Spleen (tissue), 13 donors: ENCODE results near the gene TSPYL4. TPM values are rescaled to one million over a fixed set of nuclear protein-coding genes. Genes with fewer than 3 reads are reported as not detected.

ENCODE experiments used
- DNase-seq: peaks from one replicate; pipeline ENCODE4 v3.0.0-alpha.2; 2020
- H3K27ac ChIP-seq, 8 donors: fragments of 200-600 bp; sonication (generic) in 7 of 8; 1 replicate in 4 of 8; 2 replicates in 4 of 8; pipeline versions ENCODE4 v1.5.0 to v1.8.0; 2016 to 2021; ENCODE audit warnings: inconsistent platforms in 4 of 8, mild to moderate bottlenecking in 4 of 8, moderate library complexity in 1 of 8
- H3K27me3 ChIP-seq, 7 donors: fragments of 200-600 bp; sonication (generic) in 6 of 7; replicated peaks in 1 of 7; 1 replicate in 4 of 7; 2 replicates in 3 of 7; pipeline versions ENCODE4 v1.5.0 to v1.8.0; 2016 to 2021; ENCODE audit warnings: inconsistent platforms in 3 of 7, mild to moderate bottlenecking in 1 of 7
- H3K36me3 ChIP-seq, 6 donors: fragments of 200-600 bp; sonication (generic) in 5 of 6; 1 replicate in 4 of 6; 2 replicates in 2 of 6; pipeline versions ENCODE4 v1.5.0 to v1.8.0; 2016 to 2021; ENCODE audit warnings: inconsistent platforms in 2 of 6
- H3K4me1 ChIP-seq, 6 donors: fragments of 200-600 bp; sonication (generic) in 5 of 6; 1 replicate in 3 of 6; 2 replicates in 3 of 6; pipeline versions ENCODE4 v1.5.0 to v1.8.0; 2016 to 2021; ENCODE audit warnings: inconsistent platforms in 3 of 6
- H3K4me3 ChIP-seq, 8 donors: fragments of 200-600 bp; sonication (generic) in 7 of 8; 1 replicate in 4 of 8; 2 replicates in 4 of 8; pipeline versions ENCODE4 v1.5.0 to v1.8.0; 2016 to 2021; ENCODE audit warnings: inconsistent platforms in 4 of 8, mild to moderate bottlenecking in 4 of 8, moderate library complexity in 2 of 8
- H3K9me3 ChIP-seq, 8 donors: fragments of 200-600 bp; sonication (generic) in 7 of 8; 1 replicate in 4 of 8; 2 replicates in 4 of 8; pipeline versions ENCODE4 v1.5.0 to v1.8.0; 2016 to 2021; ENCODE audit warnings: inconsistent platforms in 4 of 8
- CTCF ChIP-seq, 11 experiments: fragments of 200-600 bp in 7 of 11; fragments of 450-650 bp in 4 of 11; sonication (generic) in 4 of 11; IDR thresholded peaks in 8 of 11; conservative IDR thresholded peaks in 3 of 11; 1 replicate in 7 of 11; 2 replicates in 4 of 11; pipeline versions ENCODE4 v1.4.0 to v1.8.0; 2016 to 2021; ENCODE audit warnings: antibody characterized with exemption in 11 of 11, inconsistent platforms in 4 of 11, mild to moderate bottlenecking in 1 of 11
- POLR2A ChIP-seq, 3 donors: fragments of 450-650 bp; IDR thresholded peaks; one replicate each; pipeline ENCODE4 v1.5.1; 2017; ENCODE audit warnings: antibody characterized with exemption in 3 of 3, mild to moderate bottlenecking in 1 of 3
- POLR2AphosphoS5 ChIP-seq, 3 donors: sonication (generic); formaldehyde crosslinking; IDR thresholded peaks; one replicate each; pipeline ENCODE4 v1.5.1; 2017; ENCODE audit warnings: antibody characterized with exemption in 3 of 3
- whole genome bisulfite sequencing, 5 donors: extraction: QIAGEN DNeasy Blood & Tissue Kit in 3 of 5; methylation state at CpG; one replicate each; pipeline versions ENCODE4 v1.1.5 to v1.1.7; 2013 to 2018; 5-methylcytosine and 5-hydroxymethylcytosine counted together
- intact Hi-C: fragments of 100-400 bp; cut with DNase I; formaldehyde crosslinking; loops from one replicate; pipeline ENCODE4 v1.15.0; 2023; ENCODE audit warnings: low total_unique reads
- long read RNA-seq, 2 donors: transcript quantifications; one replicate each; lab custom pipeline, GENCODE V29; 2026
- polyA plus RNA-seq, 3 donors: library from polyadenylated mRNA; stranded (reverse); fragments of 200-250 nt; gene quantifications; one replicate each; pipeline ENCODE4 v1.2.1, GENCODE V29; 2013
- total RNA-seq, 7 donors: library from RNA; depleted of rRNA in 3 of 7; stranded (reverse); fragments of >200 nt in 3 of 7; fragmentation: NEBNext Ultra II Directional in 4 of 7; extraction: Animal tissue kit (Norgen Biotek cat#: 25700) in 4 of 7; gene quantifications; one replicate each; pipeline versions ENCODE4 v1.1.0 to v1.2.1, GENCODE V29; 2016 to 2021
- donor health status: healthy with polysubstance abuse.
- donor health status: DM: no; HTN: no; CAD: no; lungs with moderate emphysema.
- donor health status: DM: no; HTN: no; CAD: no.
- donor health status: Bipolar disorder and iron deficiency.
- donor health status: healthy.
- donor health status: DM: no; HTN: no; CAD: no.
- donor health status: DM: yes; HTN: yes; CAD: no.

TSPYL4 gene
- total RNA-seq, result 10 to 100 TPM; 11.2 to 19.0 (median 13.5) TPM
- polyA plus RNA-seq, result 1 to 10 TPM; 7.2 to 7.8 (median 7.5) TPM
- long read RNA-seq, donor 1, full-length matches to known transcripts, result 38 of 38 reads
- long read RNA-seq, donor 1, partial matches to known transcripts, result 0 of 38 reads
- long read RNA-seq, donor 1, other reads (novel, unspliced or antisense), result 0 of 38 reads
- long read RNA-seq, donor 2, full-length matches to known transcripts, result 49 of 49 reads
- long read RNA-seq, donor 2, partial matches to known transcripts, result 0 of 49 reads
- long read RNA-seq, donor 2, other reads (novel, unspliced or antisense), result 0 of 49 reads

GRCh38 chr6:116253505-116254296 lies at the start of gene TSPYL4:
Gene TSPYL4 (minus strand): TSS chr6:116254075. CDS start chr6:116254008, 67 bp downstream.
- TF ChIP-seq CTCF (IDR thresholded peaks at IDR 0.05 in 8 of 11, conservative IDR thresholded peaks at IDR 0.05 in 3 of 11) (peak in 1 of 11 experiments; percentile 28), POLR2A (IDR thresholded peaks at IDR 0.05) (peak in 2 of 3 donors; percentile 8 to 65), POLR2AphosphoS5 (IDR thresholded peaks at IDR 0.05) (peak; percentile 89 to 97 (median 96))
- H3K9me3 ChIP-seq, result no peaks in the 10 kb centered on the region
- WGBS, 5 donors, result 0 to 1% (median 0%) methylated on average over 36 to 53 of the region's 53 CpGs
- peaks cover 35 to 71% (median 54%) of the 10 kb centered on the region in 6 donors for H3K4me1 ChIP-seq
- H3K27me3 ChIP-seq, result no peaks in the 10 kb centered on the region
- peak within 1 kb of the TSS; percentile 84 to 91 (median 88) for H3K27ac ChIP-seq
- peaks cover 0 to 3% (median 0%) of the 10 kb centered on the region in 6 donors for H3K36me3 ChIP-seq
- DNase-seq, result peak; percentile 97
- peak within 1 kb of the TSS; percentile 83 to 98 (median 96) for H3K4me3 ChIP-seq
- intact Hi-C loops, result no loop called here

GRCh38 chr6:116301104-116301503 lies 47.2 kb upstream of the TSPYL4 start:
- WGBS, 5 donors, result 63 to 78% (median 67%) methylated on average over 3 of the region's 3 CpGs
- H3K36me3 ChIP-seq, result no peaks in the 10 kb centered on the region
- H3K4me1 ChIP-seq, result peaks cover 0 to 16% (median 3%) of the 10 kb centered on the region in 6 donors
- intact Hi-C loops, result no loop called here
- TF ChIP-seq CTCF (IDR thresholded peaks at IDR 0.05 in 8 of 11, conservative IDR thresholded peaks at IDR 0.05 in 3 of 11), result no peak
- H3K9me3 ChIP-seq, result peaks cover 5 to 13% (median 10%) of the 10 kb centered on the region in 8 donors
- no peak for DNase-seq
- no peak overlapping the region for H3K27ac ChIP-seq
- no peak overlapping the region for H3K4me3 ChIP-seq
- H3K27me3 ChIP-seq, result no peaks in the 10 kb centered on the region

GRCh38 chr6:116300566-116300965 lies 46.7 kb upstream of the TSPYL4 start:
- Histone ChIP-seq H3K4me1 (peaks cover 0 to 16% (median 3%) of the 10 kb centered on the region in 6 donors), H3K36me3 (no peaks in the 10 kb centered on the region), H3K27ac (peak overlapping the region in 2 of 8 donors; percentile 15 to 37), H3K27me3 (no peaks in the 10 kb centered on the region), H3K4me3 (no peak overlapping the region), H3K9me3 (peaks cover 5 to 13% (median 10%) of the 10 kb centered on the region in 8 donors)
- intact Hi-C loops, result no loop called here
- 79 to 93% (median 86%) methylated on average over 1 of the region's 1 CpG for WGBS, 5 donors
- DNase-seq, result no peak
- no peak for TF ChIP-seq CTCF (IDR thresholded peaks at IDR 0.05 in 8 of 11, conservative IDR thresholded peaks at IDR 0.05 in 3 of 11)
- TF ChIP-seq POLR2A (IDR thresholded peaks at IDR 0.05), result no peak
- no peak for TF ChIP-seq POLR2AphosphoS5 (IDR thresholded peaks at IDR 0.05)

GRCh38 chr6:116298973-116299372 lies 45.1 kb upstream of the TSPYL4 start:
- Histone ChIP-seq H3K27ac (no peak overlapping the region), H3K4me3 (no peak overlapping the region), H3K36me3 (no peaks in the 10 kb centered on the region), H3K9me3 (peaks cover 5 to 13% (median 10%) of the 10 kb centered on the region in 8 donors), H3K27me3 (no peaks in the 10 kb centered on the region), H3K4me1 (peaks cover 0 to 16% (median 3%) of the 10 kb centered on the region in 6 donors)
- intact Hi-C loops, result no loop called here
- no peak for DNase-seq
- TF ChIP-seq POLR2A (IDR thresholded peaks at IDR 0.05), result no peak
- no peak for TF ChIP-seq POLR2AphosphoS5 (IDR thresholded peaks at IDR 0.05)
- TF ChIP-seq CTCF (IDR thresholded peaks at IDR 0.05 in 8 of 11, conservative IDR thresholded peaks at IDR 0.05 in 3 of 11), result no peak
